ENCODE results near the gene MAML2. TPM values are rescaled to one million over a fixed set of nuclear protein-coding genes. Genes with fewer than 3 reads are reported as not detected.

MAML2 gene
- total and polyA plus RNA-seq, 2 of the 13 experiments (the other 11 are each of a cell fraction or from before 2014, with no cell fraction given) = 2.3 to 25.9 TPM

DNA sequence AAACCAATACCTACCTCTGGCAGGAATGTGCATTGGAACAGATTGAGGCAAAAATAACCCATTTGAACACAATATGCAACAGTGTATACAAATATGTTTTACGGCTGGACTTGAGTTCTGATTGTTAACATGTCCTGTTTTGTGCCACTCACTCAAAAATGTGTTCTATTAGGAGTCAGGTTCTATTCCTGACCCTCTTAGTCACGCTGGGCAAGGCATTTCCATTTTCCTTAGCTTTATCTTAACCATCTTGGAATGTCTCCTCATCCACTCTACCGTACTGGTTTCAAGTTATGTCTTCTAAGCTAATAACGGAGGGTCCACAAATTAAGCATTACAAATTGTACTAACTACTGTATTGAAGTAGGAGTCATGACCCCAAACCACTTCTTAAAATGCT is 78.6 kb downstream of the MAML2 start:
- no peak overlapping the region for H3K4me3 ChIP-seq (replicated peaks in 1 of 3; ENCODE audit: insufficient read depth in 1 of 3, low read depth in 2 of 3, low read length in 3 of 3)
- no peaks in the 10 kb centered on the region for H3K27me3 ChIP-seq (ENCODE audit: control insufficient read depth in 1 of 2, insufficient read depth in 2 of 2, low read length in 2 of 2)
- FAIRE-seq (no peak), DNase-seq (ENCODE audit: low spot score) (no peak), ATAC-seq (no peak)
- WGBS (ENCODE audit: low lambda C conversion rate) = 98% methylated on average over 4 of the region's 4 CpGs
- no TSS peak for BruUV-seq (replicated peaks)
- H3K36me3 ChIP-seq (replicated peaks in 1 of 2; ENCODE audit: control insufficient read depth in 1 of 2, insufficient read depth in 2 of 2, low read length in 2 of 2) = peaks cover 0 to 1% of the 10 kb centered on the region in 2 experiments; a peak in 2 of 5 replicates
- intact Hi-C loops (cut with micrococcal nuclease; ENCODE audit: unreplicated experiment) = no loop called here
- H2AFZ ChIP-seq (ENCODE audit: low read length) = no peak overlapping the region
- H3K27ac ChIP-seq (ENCODE audit: extremely low read length, insufficient read depth, low read length) = no peak overlapping the region
- no peak overlapping the region for H3K9ac ChIP-seq (ENCODE audit: insufficient read depth, low read depth, low read length)
- peaks cover 8% of the 10 kb centered on the region for H3K79me2 ChIP-seq (ENCODE audit: insufficient read depth, low read length)
- ChIA-PET POLR2A (no interaction called here), CTCF (ENCODE audit: low intra/inter-chr PET ratio, low total read pairs) (no interaction called here)
- H4K20me1 ChIP-seq (ENCODE audit: insufficient read depth, low read length) = no peaks in the 10 kb centered on the region; the same call in 1 of the 2 replicates
- H3K4me1 ChIP-seq (ENCODE audit: insufficient read depth, low read length) = peaks cover 28% of the 10 kb centered on the region
- H3K4me2 ChIP-seq (ENCODE audit: low read depth, low read length) = no peak overlapping the region
- in situ Hi-C loops (cut with HindIII; ENCODE audit: extremely low pct_ligation_motif_present, low pct_unique_long_range_greater_than_20kb) = no loop called here
- no peaks in the 10 kb centered on the region for H3K9me3 ChIP-seq (ENCODE audit: low read length)
- TF ChIP-seq, protein P1, sequence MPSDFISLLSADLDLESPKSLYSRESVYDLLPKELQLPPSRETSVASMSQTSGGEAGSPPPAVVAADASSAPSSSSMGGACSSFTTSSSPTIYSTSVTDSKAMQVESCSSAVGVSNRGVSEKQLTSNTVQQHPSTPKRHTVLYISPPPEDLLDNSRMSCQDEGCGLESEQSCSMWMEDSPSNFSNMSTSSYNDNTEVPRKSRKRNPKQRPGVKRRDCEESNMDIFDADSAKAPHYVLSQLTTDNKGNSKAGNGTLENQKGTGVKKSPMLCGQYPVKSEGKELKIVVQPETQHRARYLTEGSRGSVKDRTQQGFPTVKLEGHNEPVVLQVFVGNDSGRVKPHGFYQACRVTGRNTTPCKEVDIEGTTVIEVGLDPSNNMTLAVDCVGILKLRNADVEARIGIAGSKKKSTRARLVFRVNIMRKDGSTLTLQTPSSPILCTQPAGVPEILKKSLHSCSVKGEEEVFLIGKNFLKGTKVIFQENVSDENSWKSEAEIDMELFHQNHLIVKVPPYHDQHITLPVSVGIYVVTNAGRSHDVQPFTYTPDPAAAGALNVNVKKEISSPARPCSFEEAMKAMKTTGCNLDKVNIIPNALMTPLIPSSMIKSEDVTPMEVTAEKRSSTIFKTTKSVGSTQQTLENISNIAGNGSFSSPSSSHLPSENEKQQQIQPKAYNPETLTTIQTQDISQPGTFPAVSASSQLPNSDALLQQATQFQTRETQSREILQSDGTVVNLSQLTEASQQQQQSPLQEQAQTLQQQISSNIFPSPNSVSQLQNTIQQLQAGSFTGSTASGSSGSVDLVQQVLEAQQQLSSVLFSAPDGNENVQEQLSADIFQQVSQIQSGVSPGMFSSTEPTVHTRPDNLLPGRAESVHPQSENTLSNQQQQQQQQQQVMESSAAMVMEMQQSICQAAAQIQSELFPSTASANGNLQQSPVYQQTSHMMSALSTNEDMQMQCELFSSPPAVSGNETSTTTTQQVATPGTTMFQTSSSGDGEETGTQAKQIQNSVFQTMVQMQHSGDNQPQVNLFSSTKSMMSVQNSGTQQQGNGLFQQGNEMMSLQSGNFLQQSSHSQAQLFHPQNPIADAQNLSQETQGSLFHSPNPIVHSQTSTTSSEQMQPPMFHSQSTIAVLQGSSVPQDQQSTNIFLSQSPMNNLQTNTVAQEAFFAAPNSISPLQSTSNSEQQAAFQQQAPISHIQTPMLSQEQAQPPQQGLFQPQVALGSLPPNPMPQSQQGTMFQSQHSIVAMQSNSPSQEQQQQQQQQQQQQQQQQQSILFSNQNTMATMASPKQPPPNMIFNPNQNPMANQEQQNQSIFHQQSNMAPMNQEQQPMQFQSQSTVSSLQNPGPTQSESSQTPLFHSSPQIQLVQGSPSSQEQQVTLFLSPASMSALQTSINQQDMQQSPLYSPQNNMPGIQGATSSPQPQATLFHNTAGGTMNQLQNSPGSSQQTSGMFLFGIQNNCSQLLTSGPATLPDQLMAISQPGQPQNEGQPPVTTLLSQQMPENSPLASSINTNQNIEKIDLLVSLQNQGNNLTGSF (CRISPR knock-in tag; IDR thresholded peaks at IDR 0.05) = no peak
- no peak for TF ChIP-seq SOX6 (IDR thresholded peaks at IDR 0.05)
- no peak for TF ChIP-seq SOX6 (CRISPR knock-in tag; IDR thresholded peaks at IDR 0.05)
- no peak for TF ChIP-seq KLF11 (CRISPR knock-in tag; IDR thresholded peaks at IDR 0.05)
- TF ChIP-seq, protein P2, sequence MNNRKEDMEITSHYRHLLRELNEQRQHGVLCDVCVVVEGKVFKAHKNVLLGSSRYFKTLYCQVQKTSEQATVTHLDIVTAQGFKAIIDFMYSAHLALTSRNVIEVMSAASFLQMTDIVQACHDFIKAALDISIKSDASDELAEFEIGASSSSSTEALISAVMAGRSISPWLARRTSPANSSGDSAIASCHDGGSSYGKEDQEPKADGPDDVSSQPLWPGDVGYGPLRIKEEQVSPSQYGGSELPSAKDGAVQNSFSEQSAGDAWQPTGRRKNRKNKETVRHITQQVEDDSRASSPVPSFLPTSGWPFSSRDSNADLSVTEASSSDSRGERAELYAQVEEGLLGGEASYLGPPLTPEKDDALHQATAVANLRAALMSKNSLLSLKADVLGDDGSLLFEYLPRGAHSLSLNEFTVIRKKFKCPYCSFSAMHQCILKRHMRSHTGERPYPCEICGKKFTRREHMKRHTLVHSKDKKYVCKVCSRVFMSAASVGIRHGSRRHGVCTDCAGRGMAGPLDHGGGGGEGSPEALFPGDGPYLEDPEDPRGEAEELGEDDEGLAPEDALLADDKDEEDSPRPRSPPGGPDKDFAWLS (CRISPR knock-in tag; IDR thresholded peaks at IDR 0.05; ENCODE audit: borderline replicate concordance) = no peak
- TF ChIP-seq PAF1 (CRISPR knock-in tag; IDR thresholded peaks at IDR 0.05) = no peak
- no peak for TF ChIP-seq ZNF629 (CRISPR knock-in tag; conservative IDR thresholded peaks at IDR 0.05)
- TF ChIP-seq ZFP36L2 (CRISPR knock-in tag; IDR thresholded peaks at IDR 0.05) = no peak
- TF ChIP-seq ZNF138 (CRISPR knock-in tag; IDR thresholded peaks at IDR 0.05; ENCODE audit: low read depth) = no peak
- TF ChIP-seq PATZ1 (CRISPR knock-in tag; IDR thresholded peaks at IDR 0.05) = no peak
- no peak for TF ChIP-seq TAF1 (CRISPR knock-in tag; IDR thresholded peaks at IDR 0.05)
- TF ChIP-seq HBP1 (CRISPR knock-in tag; IDR thresholded peaks at IDR 0.05; ENCODE audit: low read depth) = no peak
- no peak for TF ChIP-seq MXI1 (IDR thresholded peaks at IDR 0.05; ENCODE audit: borderline replicate concordance, low read depth, low read length)
- no peak for TF ChIP-seq ZNF329 (CRISPR knock-in tag; IDR thresholded peaks at IDR 0.05; ENCODE audit: low read depth)
- TF ChIP-seq, protein P3, sequence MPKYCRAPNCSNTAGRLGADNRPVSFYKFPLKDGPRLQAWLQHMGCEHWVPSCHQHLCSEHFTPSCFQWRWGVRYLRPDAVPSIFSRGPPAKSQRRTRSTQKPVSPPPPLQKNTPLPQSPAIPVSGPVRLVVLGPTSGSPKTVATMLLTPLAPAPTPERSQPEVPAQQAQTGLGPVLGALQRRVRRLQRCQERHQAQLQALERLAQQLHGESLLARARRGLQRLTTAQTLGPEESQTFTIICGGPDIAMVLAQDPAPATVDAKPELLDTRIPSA (CRISPR knock-in tag; IDR thresholded peaks at IDR 0.05; ENCODE audit: borderline replicate concordance) = no peak
